Uterus (tissue), 4 donors: ENCODE results near the gene GPR143. TPM values are rescaled to one million over a fixed set of nuclear protein-coding genes. Genes with fewer than 3 reads are reported as not detected.

ENCODE experiments used
- DNase-seq, 2 donors: peaks; one replicate each; pipeline ENCODE4 v3.0.0-alpha.2; 2019 to 2020
- H3K27ac ChIP-seq, 2 donors: fragments of 200-600 bp; sonication (generic); 1 replicate in 1 of 2; 2 replicates in 1 of 2; pipeline ENCODE4 v1.5.1; 2016 to 2018
- H3K27me3 ChIP-seq, 2 donors: fragments of 200-600 bp; sonication (generic); one replicate each; pipeline ENCODE4 v1.5.1; 2018 to 2019; ENCODE audit warnings: control low read depth in 1 of 2
- H3K36me3 ChIP-seq, 2 donors: fragments of 200-600 bp; sonication (generic); one replicate each; pipeline ENCODE4 v1.5.1; 2019; ENCODE audit warnings: control low read depth in 1 of 2
- H3K4me1 ChIP-seq, 2 donors: fragments of 200-600 bp; sonication (generic); one replicate each; pipeline ENCODE4 v1.5.1; 2018 to 2019; ENCODE audit warnings: control low read depth in 1 of 2
- H3K4me3 ChIP-seq, 2 donors: fragments of 200-600 bp; sonication (generic); 1 replicate in 1 of 2; 2 replicates in 1 of 2; pipeline ENCODE4 v1.5.1; 2018 to 2019; ENCODE audit warnings: mild to moderate bottlenecking in 1 of 2
- H3K9me3 ChIP-seq, 2 donors: fragments of 200-600 bp; sonication (generic); one replicate each; pipeline ENCODE4 v1.5.1; 2019; ENCODE audit warnings: control low read depth in 1 of 2
- POLR2A ChIP-seq, 2 donors: fragments of 450-650 bp; IDR thresholded peaks; one replicate each; pipeline ENCODE4 v1.6.1; 2016; ENCODE audit warnings: antibody characterized with exemption in 2 of 2, mild to moderate bottlenecking in 1 of 2, moderate library complexity in 1 of 2
- intact Hi-C: fragments of 100-400 bp; cut with DNase I; formaldehyde crosslinking; loops from one replicate; pipeline ENCODE4 v1.15.1; 2023; ENCODE audit warnings: low total_unique reads
- total RNA-seq, 4 donors: library from RNA; depleted of rRNA in 3 of 4; stranded (reverse); fragments of >200 nt in 3 of 4; gene quantifications; one replicate each; pipeline versions ENCODE4 v1.1.0 to v1.2.4, GENCODE V29; 2014 to 2023
- TF ChIP-seq, protein P1 (sequence below), 4 experiments: fragments of 200-600 bp in 2 of 4; fragments of 450-650 bp in 2 of 4; sonication (generic) in 2 of 4; IDR thresholded peaks; one replicate each; pipeline ENCODE4 v1.5.1; 2016 to 2019; ENCODE audit warnings: antibody characterized with exemption in 4 of 4, mild to moderate bottlenecking in 2 of 4, moderate library complexity in 1 of 4
- donor health status: DM: yes; HTN: yes; CAD: no.

The GPR143 gene
- total RNA-seq, 4 donors from 2014 or later: 0.26 to 7.0 (median 2.4) TPM; not detected in 1

DNA sequence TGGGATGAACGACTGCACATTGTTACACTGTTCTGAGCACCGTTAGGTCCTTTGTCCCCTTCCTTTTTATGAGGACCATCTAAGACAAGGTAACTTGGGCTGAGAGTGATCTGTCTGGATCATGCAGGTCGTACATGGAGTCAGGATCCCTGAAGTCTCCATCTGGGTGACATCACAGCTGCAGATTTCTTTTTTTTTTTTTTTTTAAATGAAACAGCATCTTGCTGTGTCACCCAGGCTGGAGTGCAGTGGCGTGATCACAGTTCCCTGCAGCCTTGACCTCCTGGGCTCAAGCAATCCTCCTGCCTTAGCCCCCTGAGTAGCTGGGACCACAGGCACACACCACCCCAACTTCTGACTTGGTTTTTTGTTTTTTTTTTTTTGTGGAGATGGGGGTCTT is 37.1 kb upstream of the GPR143 start:
- intact Hi-C loops: no loop called here
- no peak overlapping the region for H3K27ac ChIP-seq
- no peak overlapping the region for H3K4me3 ChIP-seq
- no peaks in the 10 kb centered on the region for H3K27me3 ChIP-seq
- no peaks in the 10 kb centered on the region for H3K36me3 ChIP-seq
- no peaks in the 10 kb centered on the region for H3K9me3 ChIP-seq
- no peak for TF ChIP-seq POLR2A (IDR thresholded peaks at IDR 0.05)
- TF ChIP-seq, protein P1, sequence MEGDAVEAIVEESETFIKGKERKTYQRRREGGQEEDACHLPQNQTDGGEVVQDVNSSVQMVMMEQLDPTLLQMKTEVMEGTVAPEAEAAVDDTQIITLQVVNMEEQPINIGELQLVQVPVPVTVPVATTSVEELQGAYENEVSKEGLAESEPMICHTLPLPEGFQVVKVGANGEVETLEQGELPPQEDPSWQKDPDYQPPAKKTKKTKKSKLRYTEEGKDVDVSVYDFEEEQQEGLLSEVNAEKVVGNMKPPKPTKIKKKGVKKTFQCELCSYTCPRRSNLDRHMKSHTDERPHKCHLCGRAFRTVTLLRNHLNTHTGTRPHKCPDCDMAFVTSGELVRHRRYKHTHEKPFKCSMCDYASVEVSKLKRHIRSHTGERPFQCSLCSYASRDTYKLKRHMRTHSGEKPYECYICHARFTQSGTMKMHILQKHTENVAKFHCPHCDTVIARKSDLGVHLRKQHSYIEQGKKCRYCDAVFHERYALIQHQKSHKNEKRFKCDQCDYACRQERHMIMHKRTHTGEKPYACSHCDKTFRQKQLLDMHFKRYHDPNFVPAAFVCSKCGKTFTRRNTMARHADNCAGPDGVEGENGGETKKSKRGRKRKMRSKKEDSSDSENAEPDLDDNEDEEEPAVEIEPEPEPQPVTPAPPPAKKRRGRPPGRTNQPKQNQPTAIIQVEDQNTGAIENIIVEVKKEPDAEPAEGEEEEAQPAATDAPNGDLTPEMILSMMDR (IDR thresholded peaks at IDR 0.05): no peak
- DNase-seq: no peak
- H3K4me1 ChIP-seq: no peaks in the 10 kb centered on the region

DNA sequence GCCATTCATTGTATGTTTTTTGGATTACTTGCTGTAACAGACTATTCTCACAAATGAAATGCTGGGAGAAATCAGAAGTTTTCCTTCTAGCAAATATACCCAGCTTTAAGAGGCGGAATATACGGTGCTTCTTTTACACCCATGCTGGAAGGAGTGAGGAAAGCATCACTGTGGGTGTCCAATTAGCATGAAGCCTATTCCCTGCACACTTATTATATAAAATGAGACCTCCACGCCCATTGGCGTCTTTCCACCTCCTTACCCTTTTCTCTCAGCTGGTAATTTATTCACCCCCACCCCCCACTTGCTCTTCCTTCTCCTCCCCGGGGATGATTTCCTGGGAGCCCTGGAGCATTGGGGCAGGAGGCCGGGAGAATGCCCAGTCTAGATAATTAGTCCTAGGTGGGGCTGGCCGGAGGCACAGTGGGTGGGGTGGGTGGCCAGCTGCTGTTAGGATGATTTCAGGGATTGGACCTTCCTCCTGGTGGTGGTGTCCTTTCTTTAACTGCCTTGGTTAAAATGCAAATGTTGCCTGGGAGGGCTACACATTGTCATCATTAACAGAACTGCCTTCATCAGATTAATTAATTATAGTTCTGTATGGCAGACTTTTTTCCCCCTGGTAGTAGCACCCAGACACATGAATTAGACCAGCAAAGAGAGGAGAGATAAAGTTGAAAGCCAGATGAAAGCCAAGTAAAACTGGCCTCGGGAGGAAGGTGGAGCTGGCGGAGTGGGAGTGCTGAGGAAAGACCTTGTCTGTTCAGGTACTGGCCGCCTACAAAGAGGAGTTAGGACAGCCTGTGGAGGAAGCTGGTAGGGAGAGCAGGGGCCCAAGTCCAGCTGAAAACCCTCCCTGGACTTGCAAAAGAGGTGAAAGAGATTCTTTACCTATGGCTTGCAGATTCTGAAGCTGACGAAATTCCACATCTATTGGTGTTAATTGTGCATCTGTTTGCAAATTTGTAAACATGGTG is 32.0 kb upstream of the GPR143 start:
- Histone ChIP-seq H3K36me3 (no peaks in the 10 kb centered on the region), H3K27me3 (no peaks in the 10 kb centered on the region), H3K27ac (no peak overlapping the region), H3K4me3 (no peak overlapping the region), H3K4me1 (no peaks in the 10 kb centered on the region), H3K9me3 (no peaks in the 10 kb centered on the region)
- TF ChIP-seq POLR2A (IDR thresholded peaks at IDR 0.05): no peak
- TF ChIP-seq, protein P1 (IDR thresholded peaks at IDR 0.05): no peak
- no peak for DNase-seq
- intact Hi-C loops: no loop called here

DNA sequence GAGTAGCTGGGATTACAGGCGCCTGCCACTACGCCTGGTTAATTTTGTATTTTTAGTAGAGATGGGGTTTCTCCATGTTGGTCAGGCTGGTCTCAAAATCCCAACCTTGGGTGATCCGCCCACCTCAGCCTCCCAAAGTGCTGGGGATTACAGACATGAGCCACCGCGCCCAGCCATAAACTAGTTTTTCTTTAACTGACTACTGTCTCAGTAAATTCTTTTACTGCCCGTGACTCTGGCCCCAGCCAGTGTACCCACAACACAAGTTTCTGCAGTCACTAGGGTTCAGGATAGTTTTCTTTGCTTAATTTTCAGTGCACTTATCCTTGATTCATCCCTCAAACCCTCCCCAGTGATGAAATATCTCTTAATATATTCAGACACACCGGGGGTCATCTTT is 28.8 kb upstream of the GPR143 start:
- TF ChIP-seq, protein P1 (IDR thresholded peaks at IDR 0.05): no peak
- no peak for TF ChIP-seq POLR2A (IDR thresholded peaks at IDR 0.05)
- Histone ChIP-seq H3K27ac (no peak overlapping the region), H3K9me3 (no peaks in the 10 kb centered on the region), H3K4me1 (no peaks in the 10 kb centered on the region), H3K36me3 (no peaks in the 10 kb centered on the region), H3K4me3 (no peak overlapping the region), H3K27me3 (no peaks in the 10 kb centered on the region)
- DNase-seq: no peak
- intact Hi-C loops: no loop called here

DNA sequence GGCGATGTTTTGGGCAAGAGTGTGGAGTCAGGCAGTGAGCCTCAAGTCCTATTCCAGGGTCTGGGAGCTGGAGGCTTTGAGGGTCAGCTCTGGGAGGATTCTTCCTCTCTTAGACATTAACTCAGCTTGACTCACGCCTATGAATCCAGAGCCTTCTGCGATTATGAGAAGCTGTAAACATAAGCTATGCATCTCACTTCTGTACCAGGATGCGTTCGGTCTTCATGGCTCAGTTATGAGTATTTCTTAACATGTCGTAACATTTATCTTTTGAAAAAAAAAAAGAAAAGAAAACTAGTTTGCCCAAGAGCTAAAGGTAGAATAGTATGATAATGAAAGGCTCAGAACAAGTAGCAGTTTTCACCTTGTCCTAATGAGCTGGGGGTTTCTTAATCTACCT is 25.2 kb upstream of the GPR143 start:
- Histone ChIP-seq H3K27me3 (no peaks in the 10 kb centered on the region), H3K9me3 (no peaks in the 10 kb centered on the region), H3K4me1 (no peaks in the 10 kb centered on the region), H3K27ac (no peak overlapping the region), H3K4me3 (no peak overlapping the region), H3K36me3 (no peaks in the 10 kb centered on the region)
- intact Hi-C loops: no loop called here
- no peak for TF ChIP-seq POLR2A (IDR thresholded peaks at IDR 0.05)
- TF ChIP-seq, protein P1 (IDR thresholded peaks at IDR 0.05): no peak
- DNase-seq: no peak

DNA sequence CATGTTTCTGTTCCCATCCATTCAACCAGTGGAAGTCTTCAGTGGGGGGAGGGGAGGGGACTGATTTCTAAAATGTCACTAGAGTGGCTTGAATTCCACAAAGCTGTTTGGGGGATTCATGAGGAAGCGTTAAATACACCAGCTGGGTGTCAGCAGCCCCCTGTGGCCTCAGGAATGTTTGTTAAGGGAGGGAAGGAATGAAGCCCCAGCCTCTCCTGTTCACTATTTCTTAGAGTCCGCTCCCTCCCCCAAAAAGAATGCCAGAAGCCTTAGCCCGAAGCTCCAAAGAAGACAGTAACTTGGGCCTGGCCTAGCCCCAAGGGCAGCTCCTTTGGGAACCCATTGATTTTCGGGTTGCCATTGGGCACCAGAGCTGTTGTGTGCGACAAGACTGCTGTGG is 23.9 kb upstream of the GPR143 start:
- intact Hi-C loops: no loop called here
- H3K9me3 ChIP-seq: no peaks in the 10 kb centered on the region
- H3K36me3 ChIP-seq: no peaks in the 10 kb centered on the region
- no peak overlapping the region for H3K4me3 ChIP-seq
- DNase-seq: no peak
- no peaks in the 10 kb centered on the region for H3K4me1 ChIP-seq
- no peaks in the 10 kb centered on the region for H3K27me3 ChIP-seq
- no peak overlapping the region for H3K27ac ChIP-seq
- no peak for TF ChIP-seq POLR2A (IDR thresholded peaks at IDR 0.05)
- TF ChIP-seq, protein P1 (IDR thresholded peaks at IDR 0.05): no peak
